GM13976 (cell line): ENCODE results near the gene NDUFA6.
A peak's percentile ranks its signal among the peaks of the same experiment; 100 is the strongest.

Experiments used
- DNase-seq: peaks from one replicate; pipeline ENCODE4 v3.0.0; 2012; ENCODE audit warnings: low spot score
- in situ Hi-C: fragments of 300-500 bp; cut with MboI; formaldehyde crosslinking; loops from one replicate; pipeline ENCODE4 v1.12.0; 2022; ENCODE audit warnings: low sequenced_read_pairs, mixed read lengths, inconsistent platforms; ENCODE audit not compliant: unreplicated experiment
- TF ChIP-seq, protein P1 (sequence below): IDR thresholded peaks from 2 replicates; pipeline ENCODE4 v1.5.1; 2012; ENCODE audit warnings: borderline replicate concordance, mild to moderate bottlenecking; ENCODE audit not compliant: insufficient read depth; ENCODE audit errors: extremely low read depth, missing control alignments, control extremely low read depth

The NDUFA6 gene

GRCh38 chr22:42091455-42091782 lies 847 bp upstream of the NDUFA6 start:
- in situ Hi-C loops: loop anchor here (10.0 kb wide), 1 partner anchor 343 kb away; the partner anchor contains the start of gene NFAM1
- DNase-seq: no peak
- TF ChIP-seq, protein P1, sequence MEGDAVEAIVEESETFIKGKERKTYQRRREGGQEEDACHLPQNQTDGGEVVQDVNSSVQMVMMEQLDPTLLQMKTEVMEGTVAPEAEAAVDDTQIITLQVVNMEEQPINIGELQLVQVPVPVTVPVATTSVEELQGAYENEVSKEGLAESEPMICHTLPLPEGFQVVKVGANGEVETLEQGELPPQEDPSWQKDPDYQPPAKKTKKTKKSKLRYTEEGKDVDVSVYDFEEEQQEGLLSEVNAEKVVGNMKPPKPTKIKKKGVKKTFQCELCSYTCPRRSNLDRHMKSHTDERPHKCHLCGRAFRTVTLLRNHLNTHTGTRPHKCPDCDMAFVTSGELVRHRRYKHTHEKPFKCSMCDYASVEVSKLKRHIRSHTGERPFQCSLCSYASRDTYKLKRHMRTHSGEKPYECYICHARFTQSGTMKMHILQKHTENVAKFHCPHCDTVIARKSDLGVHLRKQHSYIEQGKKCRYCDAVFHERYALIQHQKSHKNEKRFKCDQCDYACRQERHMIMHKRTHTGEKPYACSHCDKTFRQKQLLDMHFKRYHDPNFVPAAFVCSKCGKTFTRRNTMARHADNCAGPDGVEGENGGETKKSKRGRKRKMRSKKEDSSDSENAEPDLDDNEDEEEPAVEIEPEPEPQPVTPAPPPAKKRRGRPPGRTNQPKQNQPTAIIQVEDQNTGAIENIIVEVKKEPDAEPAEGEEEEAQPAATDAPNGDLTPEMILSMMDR: no peak

GRCh38 chr22:42086051-42086450 lies 4.5 kb downstream of the NDUFA6 start:
- TF ChIP-seq, protein P1: no peak
- DNase-seq: no peak
- in situ Hi-C loops: loop anchor here (10.0 kb wide), 1 partner anchor 111 kb away; no protein-coding TSS in a partner anchor

DNA sequence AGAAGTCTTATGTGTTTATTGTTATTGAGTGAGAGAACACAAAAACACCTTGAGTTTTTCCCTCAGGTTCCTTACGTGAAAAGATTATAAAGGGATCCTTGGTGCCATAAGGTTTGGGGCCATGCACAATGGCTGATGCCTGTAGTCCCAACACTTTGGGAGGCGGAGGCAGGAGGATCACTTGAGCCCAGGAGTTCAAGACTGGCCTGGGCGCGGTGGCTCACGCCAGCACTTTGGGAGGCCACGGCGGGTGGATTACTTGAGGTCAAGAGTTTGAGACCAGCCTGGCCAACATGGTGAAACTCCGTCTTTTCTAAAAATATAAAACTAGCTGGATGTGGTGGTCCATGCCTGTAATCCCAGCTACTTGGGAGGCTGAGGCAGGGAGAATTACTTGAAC lies 5.7 kb downstream of the NDUFA6 start:
- in situ Hi-C loops: loop anchor here (10.0 kb wide), 1 partner anchor 110 kb away; no protein-coding TSS in a partner anchor
- TF ChIP-seq, protein P1: no peak
- DNase-seq: no peak

DNA sequence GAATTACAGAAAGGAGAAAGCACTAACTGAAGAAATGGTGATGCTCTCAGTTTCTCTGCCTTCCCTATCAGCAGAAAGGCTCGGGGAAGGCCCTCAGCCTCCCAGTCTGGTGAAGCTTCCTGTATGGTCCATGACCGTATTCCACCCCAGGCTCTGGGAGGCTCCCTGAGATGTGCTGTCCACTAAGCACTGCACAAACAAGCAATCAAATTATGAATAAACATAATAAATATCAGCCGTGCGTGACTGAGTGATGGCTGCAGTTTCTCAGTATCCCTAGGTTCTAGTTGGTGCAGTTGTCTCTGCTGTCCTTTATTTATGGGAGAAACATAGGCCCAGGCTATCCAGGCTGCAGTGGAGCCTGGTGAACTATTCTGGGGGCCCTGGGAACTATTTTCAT lies 7.5 kb downstream of the NDUFA6 start:
- in situ Hi-C loops: loop anchor here (10.0 kb wide), 1 partner anchor 108 kb away; no protein-coding TSS in a partner anchor
- TF ChIP-seq, protein P1: no peak
- no peak for DNase-seq

DNA sequence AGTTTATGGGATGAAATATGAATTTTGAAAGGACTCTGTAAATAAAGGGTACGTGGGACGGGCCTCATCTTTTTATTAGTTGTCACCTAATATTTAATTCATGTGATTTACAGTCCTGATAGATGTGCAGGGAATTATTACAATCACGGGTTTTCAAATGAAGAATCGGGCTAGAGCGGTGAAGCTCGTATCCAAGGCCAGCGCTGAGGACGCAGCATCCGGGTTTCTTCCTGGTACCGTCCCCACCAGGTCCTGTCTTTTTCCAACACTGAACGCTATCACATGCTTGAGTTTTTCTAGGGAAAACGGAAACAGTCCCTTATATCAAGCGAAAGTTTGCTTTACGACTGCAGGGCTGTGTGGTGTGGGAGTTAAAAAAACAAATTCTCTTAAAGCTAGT lies 10.3 kb downstream of the NDUFA6 start:
- in situ Hi-C loops: loop anchor here (10.0 kb wide), 1 partner anchor 105 kb away; no protein-coding TSS in a partner anchor
- no peak for DNase-seq
- TF ChIP-seq, protein P1: no peak

- TF ChIP-seq, protein P1: no peak
- peak; percentile 98 for DNase-seq
- in situ Hi-C loops: loop anchor here (10.0 kb wide), 1 partner anchor 105 kb away; no protein-coding TSS in a partner anchor
Measured at GRCh38 chr22:42079319-42080251, 11.0 kb downstream of the NDUFA6 start, which contains the start of gene SMDT1. TSS of gene SMDT1 (plus strand) at chr22:42079700. CDS start at chr22:42079769, 69 bp downstream.
